RWPE2 (cell line): ENCODE measurements around the gene ZMIZ1.

Source experiments
- ATAC-seq: fragments of 200-7000 bp; cut with Tn5 transposase; 3 replicates; pipeline ENCODE4 v1.9.1; 2021; ENCODE audit warnings: low read depth
- DNase-seq: peaks from one replicate; pipeline ENCODE4 v3.0.0-alpha.2; 2020; ENCODE audit warnings: low spot score
- H3K27ac ChIP-seq: fragments of 450-650 bp; 2 replicates; pipeline ENCODE4 v1.5.1; 2017; ENCODE audit warnings: mild to moderate bottlenecking; ENCODE audit not compliant: poor library complexity, severe bottlenecking
- H3K27me3 ChIP-seq: fragments of 250-450 bp; sonication (Bioruptor Pico); 2 replicates; pipeline ENCODE4 v1.5.1; 2021; ENCODE audit warnings: mild to moderate bottlenecking, moderate library complexity; ENCODE audit not compliant: insufficient read depth, poor library complexity, severe bottlenecking
- H3K36me3 ChIP-seq: fragments of 250-450 bp; sonication (Bioruptor Pico); 2 replicates; pipeline ENCODE4 v1.5.1; 2020; ENCODE audit warnings: low read depth, mild to moderate bottlenecking, moderate library complexity
- H3K4me1 ChIP-seq: fragments of 250-450 bp; sonication (Bioruptor Pico); 2 replicates; pipeline ENCODE4 v1.5.1; 2021; ENCODE audit warnings: mild to moderate bottlenecking, moderate library complexity; ENCODE audit not compliant: insufficient read depth, poor library complexity, severe bottlenecking
- H3K4me3 ChIP-seq: fragments of 250-450 bp; sonication (Bioruptor Pico); 2 replicates; pipeline ENCODE4 v1.5.1; 2021; ENCODE audit warnings: mild to moderate bottlenecking, moderate library complexity; ENCODE audit not compliant: severe bottlenecking
- H3K9me3 ChIP-seq: fragments of 250-450 bp; sonication (Bioruptor Pico); 2 replicates; pipeline ENCODE4 v1.5.1; 2021; ENCODE audit warnings: mild to moderate bottlenecking, moderate library complexity; ENCODE audit not compliant: severe bottlenecking
- TF ChIP-seq, protein P1 (sequence below): fragments of 450-650 bp; IDR thresholded peaks from one replicate; pipeline ENCODE4 v1.5.1; 2017; ENCODE audit warnings: mild to moderate bottlenecking, moderate library complexity; ENCODE audit not compliant: poor library complexity, severe bottlenecking

ZMIZ1 gene

GRCh38 chr10:79038841-79039201 lies 29.9 kb upstream of the ZMIZ1 start:
- Histone ChIP-seq H3K27ac (no peak overlapping the region), H3K9me3 (no peaks in the 10 kb centered on the region), H3K4me1 (no peaks in the 10 kb centered on the region), H3K4me3 (no peak overlapping the region), H3K36me3 (no peaks in the 10 kb centered on the region), H3K27me3 (no peaks in the 10 kb centered on the region)
- ATAC-seq (no peak), DNase-seq (no peak)
- TF ChIP-seq, protein P1, sequence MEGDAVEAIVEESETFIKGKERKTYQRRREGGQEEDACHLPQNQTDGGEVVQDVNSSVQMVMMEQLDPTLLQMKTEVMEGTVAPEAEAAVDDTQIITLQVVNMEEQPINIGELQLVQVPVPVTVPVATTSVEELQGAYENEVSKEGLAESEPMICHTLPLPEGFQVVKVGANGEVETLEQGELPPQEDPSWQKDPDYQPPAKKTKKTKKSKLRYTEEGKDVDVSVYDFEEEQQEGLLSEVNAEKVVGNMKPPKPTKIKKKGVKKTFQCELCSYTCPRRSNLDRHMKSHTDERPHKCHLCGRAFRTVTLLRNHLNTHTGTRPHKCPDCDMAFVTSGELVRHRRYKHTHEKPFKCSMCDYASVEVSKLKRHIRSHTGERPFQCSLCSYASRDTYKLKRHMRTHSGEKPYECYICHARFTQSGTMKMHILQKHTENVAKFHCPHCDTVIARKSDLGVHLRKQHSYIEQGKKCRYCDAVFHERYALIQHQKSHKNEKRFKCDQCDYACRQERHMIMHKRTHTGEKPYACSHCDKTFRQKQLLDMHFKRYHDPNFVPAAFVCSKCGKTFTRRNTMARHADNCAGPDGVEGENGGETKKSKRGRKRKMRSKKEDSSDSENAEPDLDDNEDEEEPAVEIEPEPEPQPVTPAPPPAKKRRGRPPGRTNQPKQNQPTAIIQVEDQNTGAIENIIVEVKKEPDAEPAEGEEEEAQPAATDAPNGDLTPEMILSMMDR: no peak

GRCh38 chr10:79042639-79043411 lies 25.9 kb upstream of the ZMIZ1 start:
- TF ChIP-seq, protein P1: no peak
- no peak overlapping the region for H3K27ac ChIP-seq
- no peak overlapping the region for H3K4me3 ChIP-seq
- no peaks in the 10 kb centered on the region for H3K36me3 ChIP-seq
- no peaks in the 10 kb centered on the region for H3K27me3 ChIP-seq
- no peak for ATAC-seq
- no peaks in the 10 kb centered on the region for H3K4me1 ChIP-seq
- no peak for DNase-seq
- no peaks in the 10 kb centered on the region for H3K9me3 ChIP-seq

DNA sequence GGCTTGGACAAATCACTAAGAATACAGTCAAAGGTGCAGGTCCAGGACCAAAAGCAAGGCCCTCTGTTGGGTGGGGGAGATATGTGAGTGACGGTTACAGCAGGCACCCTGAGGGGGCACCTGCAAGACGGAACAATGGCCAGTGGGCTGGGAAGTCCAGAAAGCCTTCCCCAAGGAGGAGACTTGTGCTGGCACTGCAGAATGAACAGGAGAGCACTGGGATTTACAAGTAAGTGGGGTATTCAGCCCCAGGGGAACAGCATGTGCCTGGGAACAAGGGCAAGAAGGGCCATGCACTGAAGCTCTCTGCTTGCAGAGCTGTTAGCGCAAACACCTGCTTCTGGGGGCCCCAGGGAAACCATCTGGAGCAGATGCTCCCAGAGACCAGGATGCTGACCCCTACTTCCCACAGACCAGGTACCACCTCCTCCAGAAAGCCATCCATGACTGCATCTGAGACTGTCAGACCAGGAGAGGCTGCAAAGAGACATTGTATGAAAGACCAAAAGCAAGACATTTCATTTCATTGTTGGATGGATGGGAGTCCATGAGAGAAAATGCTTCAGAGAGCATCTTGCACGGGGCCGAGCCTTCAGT lies 24.6 kb upstream of the ZMIZ1 start:
- DNase-seq: peak; percentile 24

GRCh38 chr10:79044846-79045245 lies 23.9 kb upstream of the ZMIZ1 start:
- H3K9me3 ChIP-seq: no peaks in the 10 kb centered on the region
- peaks cover 12% of the 10 kb centered on the region for H3K4me1 ChIP-seq
- H3K4me3 ChIP-seq: no peak overlapping the region
- TF ChIP-seq, protein P1: no peak
- no peaks in the 10 kb centered on the region for H3K27me3 ChIP-seq
- H3K36me3 ChIP-seq: no peaks in the 10 kb centered on the region
- no peak overlapping the region for H3K27ac ChIP-seq
- ATAC-seq (no peak), DNase-seq (peak; percentile 25)

More for the DNA sequence above, 24.6 kb upstream of the ZMIZ1 start:
- Histone ChIP-seq H3K4me3 (no peak overlapping the region), H3K4me1 (peaks cover 12% of the 10 kb centered on the region), H3K36me3 (no peaks in the 10 kb centered on the region), H3K27me3 (no peaks in the 10 kb centered on the region), H3K9me3 (no peaks in the 10 kb centered on the region), H3K27ac (no peak overlapping the region)
- ATAC-seq: no peak
- TF ChIP-seq, protein P1: no peak
